A673 (cell line): Measurements from ENCODE around the gene PRG3. TPM values are rescaled to one million over a fixed set of nuclear protein-coding genes. Genes with fewer than 3 reads are reported as not detected.

Experiments used
- BruUV-seq: library from RNA; stranded (reverse); fragments of 400-500 nt; replicated peaks from 2 replicates; lab custom pipeline; 2021; lab: Mats Ljungman, UMichigan
- CTCF ChIA-PET: fragments of 300-600 bp; sonication (Branson Sonifier 250); formaldehyde crosslinking; loops from one replicate; lab custom pipeline; 2022; ENCODE audit warnings: antibody characterized with exemption; lab: Charles Lee
- POLR2A ChIA-PET: fragments of 300-600 bp; sonication (Branson Sonifier 250); formaldehyde crosslinking; loops from one replicate; lab custom pipeline; 2022; ENCODE audit warnings: antibody characterized with exemption; ENCODE audit not compliant: low non-redundant PET; lab: Charles Lee
- DNase-seq: peaks from one replicate; pipeline ENCODE4 v3.0.0-alpha.2; 2015; ENCODE audit warnings: low spot score
- H3K27ac ChIP-seq: fragments of 200-600 bp; sonication (generic); 2 replicates; pipeline ENCODE4 v1.5.1; 2016; ENCODE audit warnings: mixed run types, low read depth, mild to moderate bottlenecking, mixed read lengths, antibody characterized with exemption, low read length; ENCODE audit not compliant: poor library complexity, severe bottlenecking
- H3K27me3 ChIP-seq: fragments of 200-600 bp; sonication (generic); replicated peaks from 2 replicates; pipeline ENCODE4 v1.6.1; 2017; ENCODE audit warnings: mixed run types, low read depth, mild to moderate bottlenecking, mixed read lengths, antibody characterized with exemption, low read length; ENCODE audit not compliant: insufficient read depth, poor library complexity
- H3K36me3 ChIP-seq: fragments of 200-600 bp; sonication (generic); 2 replicates; pipeline ENCODE4 v1.6.1; 2016; ENCODE audit warnings: mixed run types, mild to moderate bottlenecking, mixed read lengths, antibody characterized with exemption, low read length; ENCODE audit not compliant: insufficient read depth, poor library complexity, severe bottlenecking
- H3K4me1 ChIP-seq: fragments of 200-600 bp; sonication (generic); 2 replicates; pipeline ENCODE4 v1.6.1; 2017; ENCODE audit warnings: mixed run types, mild to moderate bottlenecking, mixed read lengths, antibody characterized with exemption, low read length; ENCODE audit not compliant: insufficient read depth, poor library complexity, severe bottlenecking
- H3K4me3 ChIP-seq: fragments of 200-600 bp; sonication (generic); 2 replicates; pipeline ENCODE4 v1.5.1; 2016; ENCODE audit warnings: low read depth, mixed run types, mild to moderate bottlenecking, mixed read lengths, low read length; ENCODE audit not compliant: poor library complexity, severe bottlenecking
- H3K9me3 ChIP-seq: fragments of 200-600 bp; sonication (generic); 2 replicates; pipeline ENCODE4 v1.6.1; 2016; ENCODE audit warnings: mixed run types, low read depth, mild to moderate bottlenecking, mixed read lengths, antibody characterized with exemption, low read length; ENCODE audit not compliant: poor library complexity, severe bottlenecking
- CTCF ChIP-seq: fragments of 300-800, 200-600 bp; sonication (generic); conservative IDR thresholded peaks from 2 replicates; pipeline ENCODE4 v1.5.1; 2017; ENCODE audit warnings: low read depth, mild to moderate bottlenecking, antibody characterized with exemption, low read length, moderate library complexity, mixed read lengths
- EZH2 ChIP-seq: fragments of 200-600 bp; sonication (generic); IDR thresholded peaks from 2 replicates; pipeline ENCODE4 v1.6.1; 2017; ENCODE audit warnings: borderline replicate concordance, low read depth, mild to moderate bottlenecking, mixed read lengths, antibody characterized with exemption, low read length; ENCODE audit not compliant: poor library complexity, severe bottlenecking
- intact Hi-C: fragments of 100-400 bp; cut with micrococcal nuclease; formaldehyde crosslinking; loops from one replicate; pipeline ENCODE4 v1.10.0; 2022; ENCODE audit not compliant: unreplicated experiment
- total RNA-seq: library from RNA; stranded (reverse); gene quantifications from 2 replicates; pipeline ENCODE4 v1.2.3, GENCODE V29; 2021

PRG3 gene
- total RNA-seq, 1 experiment from 2014 or later: not detected

GRCh38 chr11:57422669-57423068, 41.7 kb upstream of the PRG3 start:
- POLR2A ChIA-PET: no interaction called here

GRCh38 chr11:57421805-57422204, 40.9 kb upstream of the PRG3 start:
- Histone ChIP-seq H3K4me1 (peaks cover 28% of the 10 kb centered on the region), H3K4me3 (no peak overlapping the region), H3K27me3 (no peaks in the 10 kb centered on the region), H3K9me3 (no peaks in the 10 kb centered on the region), H3K36me3 (peaks cover 15% of the 10 kb centered on the region), H3K27ac (no peak overlapping the region)
- TF ChIP-seq EZH2 (no peak), CTCF (no peak)
- BruUV-seq: no TSS peak
- ChIA-PET CTCF (no interaction called here), POLR2A (no interaction called here)
- intact Hi-C loops: no loop called here
- DNase-seq: no peak

More at GRCh38 chr11:57422669-57423068, 41.7 kb upstream of the PRG3 start:
- no peak overlapping the region for H3K4me3 ChIP-seq
- H3K36me3 ChIP-seq: peaks cover 6% of the 10 kb centered on the region
- intact Hi-C loops: no loop called here
- no peak for DNase-seq
- H3K27ac ChIP-seq: no peak overlapping the region
- no peaks in the 10 kb centered on the region for H3K9me3 ChIP-seq
- no peaks in the 10 kb centered on the region for H3K27me3 ChIP-seq
- no TSS peak for BruUV-seq
- CTCF ChIA-PET: no interaction called here
- TF ChIP-seq CTCF (no peak), EZH2 (no peak)
- H3K4me1 ChIP-seq: peaks cover 28% of the 10 kb centered on the region

GRCh38 chr11:57421066-57421465, 40.1 kb upstream of the PRG3 start:
- CTCF ChIA-PET: no interaction called here
- H3K9me3 ChIP-seq: no peaks in the 10 kb centered on the region
- H3K4me1 ChIP-seq: peaks cover 24% of the 10 kb centered on the region
- peaks cover 17% of the 10 kb centered on the region for H3K36me3 ChIP-seq
- H3K27me3 ChIP-seq: no peaks in the 10 kb centered on the region
- no TSS peak for BruUV-seq
- no peak overlapping the region for H3K27ac ChIP-seq
- POLR2A ChIA-PET: no interaction called here
- no peak overlapping the region for H3K4me3 ChIP-seq
- TF ChIP-seq EZH2 (no peak), CTCF (no peak)
- DNase-seq: no peak
- intact Hi-C loops: no loop called here
